GM12801 (cell line): ENCODE measurements around the gene TRMT61A.

Experiments used
- CTCF ChIP-seq: IDR thresholded peaks from one replicate; pipeline ENCODE4 v1.5.1; 2011; ENCODE audit warnings: control low read depth; ENCODE audit not compliant: insufficient read length; ENCODE audit errors: extremely low read depth

Gene TRMT61A

GRCh38 chr14:103491691-103492090 lies 37.3 kb upstream of the TRMT61A start:
- TF ChIP-seq CTCF, result no peak

GRCh38 chr14:103492156-103492925 lies 36.7 kb upstream of the TRMT61A start:
- TF ChIP-seq CTCF, result no peak

- no peak for TF ChIP-seq CTCF
Observed at GRCh38 chr14:103495854-103496253, 33.1 kb upstream of the TRMT61A start.

GRCh38 chr14:103496776-103497175 lies 32.2 kb upstream of the TRMT61A start:
- TF ChIP-seq CTCF, result no peak

GRCh38 chr14:103499709-103500108 lies 29.3 kb upstream of the TRMT61A start:
- TF ChIP-seq CTCF, result no peak

GRCh38 chr14:103500148-103500990 lies 28.6 kb upstream of the TRMT61A start:
- no peak for TF ChIP-seq CTCF

- TF ChIP-seq CTCF, result no peak
Observed at GRCh38 chr14:103501041-103501870, 27.7 kb upstream of the TRMT61A start.
